ENCODE results near the gene KRTAP5-8.

DNA sequence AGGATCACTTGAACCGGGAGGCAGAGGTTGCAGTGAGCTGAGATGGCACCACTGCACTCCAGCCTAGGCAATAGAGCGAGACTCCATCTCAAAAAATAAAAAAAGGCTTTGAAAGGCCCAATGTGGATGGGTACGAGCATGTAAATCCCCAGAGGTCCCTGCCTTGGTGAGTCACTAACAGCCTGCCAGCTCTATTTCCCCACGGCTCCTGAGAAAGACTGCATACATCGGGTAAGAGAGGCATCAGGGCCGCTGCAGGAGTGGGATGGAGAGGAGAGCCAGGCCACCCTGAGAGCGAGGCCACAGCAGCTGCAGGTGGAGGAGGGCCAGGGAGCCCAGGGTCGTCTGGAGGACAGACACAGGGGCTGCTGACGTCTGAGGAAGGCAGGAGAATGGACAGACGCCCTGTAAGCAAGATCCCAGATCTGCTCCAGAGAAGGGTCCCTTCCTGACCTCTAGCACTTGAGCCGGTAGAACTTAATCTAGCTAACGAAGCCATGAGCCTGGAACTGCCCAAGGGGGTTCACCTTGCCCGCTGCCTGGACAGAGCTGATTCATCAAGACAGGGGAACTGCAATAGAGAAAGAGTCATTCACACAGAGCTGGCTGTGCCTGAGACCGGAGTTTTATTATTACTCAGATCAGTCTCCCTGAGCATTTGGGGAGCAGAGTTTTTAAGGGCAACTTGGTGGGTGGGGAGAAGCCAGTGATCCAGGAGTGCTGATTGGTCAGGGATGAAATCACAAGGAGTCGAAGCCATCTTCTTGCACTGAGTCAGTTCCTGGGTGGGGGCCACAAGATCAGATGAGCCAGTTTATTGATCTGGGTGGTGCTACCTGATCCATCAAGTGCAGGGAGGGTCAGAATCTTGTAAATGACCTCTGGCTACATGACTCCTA, 5.3 kb downstream of the KRTAP5-8 start:
- TF ChIP-seq, protein P1, sequence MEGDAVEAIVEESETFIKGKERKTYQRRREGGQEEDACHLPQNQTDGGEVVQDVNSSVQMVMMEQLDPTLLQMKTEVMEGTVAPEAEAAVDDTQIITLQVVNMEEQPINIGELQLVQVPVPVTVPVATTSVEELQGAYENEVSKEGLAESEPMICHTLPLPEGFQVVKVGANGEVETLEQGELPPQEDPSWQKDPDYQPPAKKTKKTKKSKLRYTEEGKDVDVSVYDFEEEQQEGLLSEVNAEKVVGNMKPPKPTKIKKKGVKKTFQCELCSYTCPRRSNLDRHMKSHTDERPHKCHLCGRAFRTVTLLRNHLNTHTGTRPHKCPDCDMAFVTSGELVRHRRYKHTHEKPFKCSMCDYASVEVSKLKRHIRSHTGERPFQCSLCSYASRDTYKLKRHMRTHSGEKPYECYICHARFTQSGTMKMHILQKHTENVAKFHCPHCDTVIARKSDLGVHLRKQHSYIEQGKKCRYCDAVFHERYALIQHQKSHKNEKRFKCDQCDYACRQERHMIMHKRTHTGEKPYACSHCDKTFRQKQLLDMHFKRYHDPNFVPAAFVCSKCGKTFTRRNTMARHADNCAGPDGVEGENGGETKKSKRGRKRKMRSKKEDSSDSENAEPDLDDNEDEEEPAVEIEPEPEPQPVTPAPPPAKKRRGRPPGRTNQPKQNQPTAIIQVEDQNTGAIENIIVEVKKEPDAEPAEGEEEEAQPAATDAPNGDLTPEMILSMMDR (IDR thresholded peaks at IDR 0.05; ENCODE audit: low read depth, low read length, missing input control) = no peak
- TF ChIP-seq YY1 (IDR thresholded peaks at IDR 0.05) = no peak
- TF ChIP-seq, protein P2, sequence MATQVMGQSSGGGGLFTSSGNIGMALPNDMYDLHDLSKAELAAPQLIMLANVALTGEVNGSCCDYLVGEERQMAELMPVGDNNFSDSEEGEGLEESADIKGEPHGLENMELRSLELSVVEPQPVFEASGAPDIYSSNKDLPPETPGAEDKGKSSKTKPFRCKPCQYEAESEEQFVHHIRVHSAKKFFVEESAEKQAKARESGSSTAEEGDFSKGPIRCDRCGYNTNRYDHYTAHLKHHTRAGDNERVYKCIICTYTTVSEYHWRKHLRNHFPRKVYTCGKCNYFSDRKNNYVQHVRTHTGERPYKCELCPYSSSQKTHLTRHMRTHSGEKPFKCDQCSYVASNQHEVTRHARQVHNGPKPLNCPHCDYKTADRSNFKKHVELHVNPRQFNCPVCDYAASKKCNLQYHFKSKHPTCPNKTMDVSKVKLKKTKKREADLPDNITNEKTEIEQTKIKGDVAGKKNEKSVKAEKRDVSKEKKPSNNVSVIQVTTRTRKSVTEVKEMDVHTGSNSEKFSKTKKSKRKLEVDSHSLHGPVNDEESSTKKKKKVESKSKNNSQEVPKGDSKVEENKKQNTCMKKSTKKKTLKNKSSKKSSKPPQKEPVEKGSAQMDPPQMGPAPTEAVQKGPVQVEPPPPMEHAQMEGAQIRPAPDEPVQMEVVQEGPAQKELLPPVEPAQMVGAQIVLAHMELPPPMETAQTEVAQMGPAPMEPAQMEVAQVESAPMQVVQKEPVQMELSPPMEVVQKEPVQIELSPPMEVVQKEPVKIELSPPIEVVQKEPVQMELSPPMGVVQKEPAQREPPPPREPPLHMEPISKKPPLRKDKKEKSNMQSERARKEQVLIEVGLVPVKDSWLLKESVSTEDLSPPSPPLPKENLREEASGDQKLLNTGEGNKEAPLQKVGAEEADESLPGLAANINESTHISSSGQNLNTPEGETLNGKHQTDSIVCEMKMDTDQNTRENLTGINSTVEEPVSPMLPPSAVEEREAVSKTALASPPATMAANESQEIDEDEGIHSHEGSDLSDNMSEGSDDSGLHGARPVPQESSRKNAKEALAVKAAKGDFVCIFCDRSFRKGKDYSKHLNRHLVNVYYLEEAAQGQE (IDR thresholded peaks at IDR 0.05) = no peak
- TF ChIP-seq RAD21 (IDR thresholded peaks at IDR 0.05) = no peak
- no peak for TF ChIP-seq TAF1 (conservative IDR thresholded peaks at IDR 0.05)
- no peak for TF ChIP-seq GABPA (IDR thresholded peaks at IDR 0.05 in 1 of 2, conservative IDR thresholded peaks at IDR 0.05 in 1 of 2)
- no peak for TF ChIP-seq EGR1 (IDR thresholded peaks at IDR 0.05; ENCODE audit: low read depth in 2 of 2)
- no peak for TF ChIP-seq JUND (IDR thresholded peaks at IDR 0.05)
- TF ChIP-seq MAX (IDR thresholded peaks at IDR 0.05) = no peak
- TF ChIP-seq, protein P3, sequence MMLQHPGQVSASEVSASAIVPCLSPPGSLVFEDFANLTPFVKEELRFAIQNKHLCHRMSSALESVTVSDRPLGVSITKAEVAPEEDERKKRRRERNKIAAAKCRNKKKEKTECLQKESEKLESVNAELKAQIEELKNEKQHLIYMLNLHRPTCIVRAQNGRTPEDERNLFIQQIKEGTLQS (IDR thresholded peaks at IDR 0.05) = no peak
- no peak for TF ChIP-seq HNF4G (IDR thresholded peaks at IDR 0.05)
- TF ChIP-seq RXRA (IDR thresholded peaks at IDR 0.05) = no peak
- no peak for TF ChIP-seq SP1 (IDR thresholded peaks at IDR 0.05)
